Regular cardiac myocyte (primary cell): ENCODE data around the gene ISG20. TPM values are rescaled to one million over a fixed set of nuclear protein-coding genes. Genes with fewer than 3 reads are reported as not detected.

Source experiments
- total RNA-seq: library from RNA; depleted of rRNA; stranded (reverse); fragments of >200 nt; gene quantifications from 2 replicates; pipeline ENCODE4 v1.2.3, GENCODE V29; 2014

Gene ISG20
- total RNA-seq: 3.7 and 10.7 TPM in 2 replicates

DNA sequence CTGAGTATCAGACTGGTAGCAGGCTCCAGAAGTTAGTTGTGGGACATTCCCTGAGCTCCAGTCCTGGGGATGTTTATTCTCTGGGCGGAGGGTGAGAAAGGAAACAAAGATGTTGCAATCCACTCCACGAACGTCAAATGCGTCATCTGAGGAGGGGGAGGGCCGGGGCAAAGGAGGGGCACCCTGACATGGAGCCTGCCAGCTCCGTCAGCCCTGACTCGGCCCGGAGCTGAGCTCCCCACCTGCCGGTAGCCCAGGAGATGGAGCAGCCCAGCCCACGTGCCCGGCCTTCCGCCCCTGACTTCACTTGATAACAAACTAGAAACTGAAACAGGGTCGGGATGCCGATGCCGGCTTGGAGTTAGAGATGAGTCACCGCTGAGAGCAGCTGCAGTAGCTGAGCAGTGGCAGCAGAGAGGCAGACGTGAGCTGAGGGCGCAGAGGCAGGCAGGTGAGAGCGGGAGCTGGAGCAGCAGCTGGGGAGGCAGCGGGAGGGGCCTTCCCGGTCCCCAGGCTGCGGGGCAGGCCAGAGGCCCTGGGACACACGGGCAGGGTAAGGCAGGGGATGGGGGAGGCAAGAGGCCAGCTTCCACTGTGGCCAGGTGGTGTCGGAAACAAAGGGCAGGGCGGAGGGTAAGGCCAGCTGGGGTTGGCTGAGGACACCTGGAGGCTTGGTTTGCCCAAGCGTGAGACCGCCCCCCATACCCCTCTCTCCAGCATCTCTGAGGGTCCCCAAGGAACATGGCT lies at the start of gene ISG20:
Gene ISG20, plus strand, starts transcription at position 391 of the 747 bp plus-strand sequence. Its CDS starts 351 bp downstream, at position 742.

GRCh38 chr15:88620995-88621772 lies 17.6 kb upstream of the ISG20 start, which contains the start of gene AEN:
AEN (plus strand) TSS chr15:88621340; CDS start chr15:88626210, 4,870 bp downstream.

Other genes with a start within 250 kb of the ISG20 start
- gene MRPL46, start 171.6 kb upstream of the ISG20 start, total RNA-seq: 11.3 and 16.1 TPM in 2 replicates
- 10.1 and 44.5 TPM in 2 replicates for gene MRPS11, start 171.3 kb upstream of the ISG20 start, total RNA-seq
- 4.2 and 5.6 TPM in 2 replicates for gene DET1, start 92.3 kb upstream of the ISG20 start, total RNA-seq
- gene AEN, start 17.7 kb upstream of the ISG20 start, total RNA-seq: 54.7 and 99.3 TPM in 2 replicates
- 7.0 and 7.9 TPM in 2 replicates for gene ACAN, start 164.4 kb downstream of the ISG20 start, total RNA-seq